ENCODE data around the gene DNAH17.
"Not testable (repeated sequence)": the region's sequence is repeated elsewhere in the genome, so short reads cannot be mapped to it uniquely, and the experiment has no call there.

Gene DNAH17

DNA sequence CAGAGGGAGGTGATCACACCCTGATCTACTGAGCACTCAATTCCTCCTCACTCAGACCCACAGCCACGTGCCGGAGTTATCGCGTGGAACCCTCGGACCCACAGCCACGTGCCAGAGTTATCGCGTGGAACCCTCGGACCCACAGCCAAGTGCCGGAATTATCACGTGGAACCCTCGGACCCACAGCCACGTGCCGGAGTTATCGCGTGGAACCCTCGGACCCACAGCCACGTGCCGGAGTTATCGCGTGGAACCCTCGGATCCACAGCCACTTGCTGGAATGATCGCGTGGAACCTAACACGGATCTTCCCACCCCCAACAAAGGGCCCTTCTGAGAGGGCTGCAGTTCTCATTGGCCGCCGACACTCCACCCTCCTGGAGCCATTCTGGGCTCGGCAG, 101.0 kb downstream of the DNAH17 start:
- DNase-seq (ENCODE audit: low read depth), result no peak

DNA sequence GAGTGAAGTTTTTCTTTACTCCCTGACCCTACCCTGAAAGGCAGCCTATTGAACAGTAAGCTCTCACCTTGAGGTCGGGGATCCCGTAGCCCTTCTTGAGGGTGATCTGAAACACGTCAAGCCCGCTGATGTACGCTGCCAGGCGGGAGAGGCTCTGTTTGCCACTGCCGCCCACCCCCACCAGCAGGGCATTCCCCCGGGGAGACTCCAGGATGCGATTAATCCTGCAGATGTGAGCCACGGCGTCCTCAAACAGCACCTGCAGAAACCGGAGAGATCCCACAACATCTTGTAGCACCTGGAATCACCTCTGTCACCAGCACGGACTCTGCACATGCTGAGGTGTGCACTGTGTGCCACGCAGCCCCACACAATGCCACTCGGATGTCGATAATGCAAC, 102.0 kb downstream of the DNAH17 start:
- no peak for DNase-seq (ENCODE audit: low read depth)

DNA sequence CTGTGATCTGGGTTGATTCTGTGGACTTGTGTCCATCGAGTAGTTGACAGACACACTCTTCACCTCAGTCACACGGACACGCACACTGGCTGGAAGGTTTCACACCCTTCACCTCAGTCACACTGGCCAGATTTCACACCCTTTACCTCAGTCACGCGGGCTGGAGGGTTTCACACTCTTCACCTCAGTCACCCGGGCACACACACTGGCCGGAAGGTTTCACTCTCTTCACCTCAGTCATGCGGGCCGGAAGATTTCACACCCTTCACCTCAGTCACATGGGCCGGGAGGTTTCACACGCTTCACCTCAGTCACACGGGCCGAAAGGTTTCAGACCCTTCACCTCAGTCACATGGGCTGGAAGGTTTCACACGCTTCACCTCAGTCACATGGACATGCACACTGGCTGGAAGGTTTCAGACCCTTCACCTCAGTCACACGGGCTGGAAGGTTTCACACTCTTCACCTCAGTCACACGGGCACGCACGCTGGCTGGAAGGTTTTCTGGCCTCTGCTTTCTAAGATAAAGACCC, 102.5 kb downstream of the DNAH17 start:
- no peak for DNase-seq (ENCODE audit: low read depth)

DNA sequence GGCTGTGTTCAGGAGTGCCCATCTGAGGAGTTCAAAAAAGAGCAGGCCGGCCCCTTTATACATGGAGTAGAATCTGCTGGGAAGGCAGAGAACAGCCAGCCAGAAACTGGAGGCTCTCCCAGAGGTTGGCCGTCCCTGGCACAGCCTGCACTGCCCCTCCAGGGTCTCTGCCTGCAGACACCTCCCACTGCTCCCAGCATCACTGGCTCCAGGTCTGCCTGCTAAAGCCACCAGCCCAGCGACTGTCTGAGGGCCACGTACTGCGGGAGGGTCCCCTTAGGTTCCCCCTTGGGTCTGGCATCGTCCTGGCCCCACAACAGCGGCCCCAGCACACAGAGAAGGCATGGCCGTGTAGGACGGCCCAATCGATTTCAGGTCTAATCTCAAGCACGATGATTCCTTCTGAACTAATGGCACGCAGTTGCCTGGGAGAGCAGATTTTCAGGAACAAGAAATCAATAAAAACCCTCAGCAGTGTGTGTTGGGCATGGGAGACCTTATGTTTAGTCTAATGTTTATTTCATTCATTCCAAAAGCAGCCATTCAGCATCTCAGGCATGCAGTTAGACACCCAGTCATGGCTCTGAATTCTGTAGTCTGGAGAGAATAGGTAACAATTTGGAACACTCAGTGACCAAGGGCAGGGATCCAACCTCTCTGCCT, 103.1 kb downstream of the DNAH17 start:
- DNase-seq (ENCODE audit: low read depth), result no peak

DNA sequence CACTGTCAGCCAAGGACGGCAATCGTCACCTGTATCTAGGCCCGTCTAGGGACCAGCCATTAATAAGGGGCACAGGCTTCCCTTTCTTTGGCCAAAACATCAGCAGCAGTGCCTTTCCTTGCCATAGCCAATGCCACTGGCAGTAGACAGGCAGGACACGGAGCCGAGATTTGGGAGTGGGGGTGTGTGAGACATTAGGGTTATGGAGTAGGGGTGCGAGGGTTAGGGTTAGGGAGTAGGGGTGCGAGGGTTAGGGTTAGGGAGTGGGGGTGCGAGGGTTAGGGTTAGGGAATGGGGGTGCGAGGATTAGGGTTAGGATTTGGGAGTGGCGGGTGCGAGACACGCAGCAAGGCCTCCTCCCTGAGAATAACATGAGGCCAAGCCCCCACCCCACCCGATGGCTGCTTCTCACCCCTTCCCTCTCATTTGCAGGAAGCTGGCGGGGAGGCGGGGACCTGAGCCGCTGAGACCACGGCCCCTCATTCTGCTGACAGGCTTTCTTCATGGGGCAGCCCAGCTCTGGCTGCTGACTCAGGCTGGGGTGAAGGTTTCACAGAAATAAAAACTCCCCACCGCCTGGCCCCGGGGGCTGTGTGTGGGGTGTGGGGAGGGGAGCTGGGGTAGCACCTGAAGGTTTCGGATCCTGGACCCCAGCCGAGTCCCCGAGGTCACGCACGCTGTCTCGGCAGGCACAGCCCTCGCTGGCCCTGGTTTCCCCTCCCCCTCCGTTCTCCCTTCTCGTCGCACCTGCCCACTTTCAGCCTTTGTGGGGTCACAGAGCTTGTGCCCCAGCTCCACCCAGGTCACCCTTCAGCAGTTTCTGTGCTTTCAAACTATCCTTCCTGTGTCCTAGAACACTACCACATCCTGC, 104.9 kb downstream of the DNAH17 start:
- DNase-seq (ENCODE audit: low read depth), result no peak

DNA sequence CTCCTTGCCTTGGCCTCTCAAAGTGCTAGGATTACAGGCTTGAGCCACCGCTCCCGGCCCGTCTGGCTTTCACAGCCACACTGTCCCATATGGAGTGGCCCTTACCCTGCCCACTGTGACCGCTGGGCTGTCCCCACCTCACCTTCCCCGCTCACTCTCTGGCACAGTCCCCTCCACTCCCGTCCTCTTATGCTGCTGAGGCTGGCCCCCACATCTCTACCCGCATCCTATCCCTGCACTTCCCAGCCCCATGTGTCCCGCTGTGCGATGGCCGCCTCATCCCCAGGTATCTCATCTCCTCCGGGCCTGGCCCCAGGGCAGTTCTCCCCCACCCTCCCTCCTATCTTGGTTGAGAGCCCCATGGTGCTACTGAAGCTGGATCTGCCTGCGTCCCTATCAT, 105.6 kb downstream of the DNAH17 start:
- DNase-seq (ENCODE audit: low read depth), result no peak

DNA sequence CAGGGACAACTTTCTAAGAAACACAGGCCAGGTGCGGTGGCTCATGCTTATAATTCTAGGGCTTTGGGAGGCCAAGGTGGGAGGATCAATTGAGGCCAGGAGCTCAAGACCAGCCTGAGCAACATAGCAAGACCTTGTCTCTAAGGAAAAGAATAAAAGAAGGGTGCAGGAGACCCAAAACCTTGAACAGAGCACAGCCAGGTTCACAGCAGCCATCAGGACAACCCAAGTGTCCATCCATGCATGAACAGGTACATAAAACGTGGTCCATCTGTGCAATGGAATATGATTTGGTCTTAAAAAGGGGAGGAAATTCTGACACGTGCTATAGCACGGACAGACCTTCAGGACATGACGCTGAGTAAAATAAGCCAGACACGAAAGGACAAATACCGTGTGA, 107.8 kb downstream of the DNAH17 start:
- DNase-seq (ENCODE audit: low read depth), result no peak

DNA sequence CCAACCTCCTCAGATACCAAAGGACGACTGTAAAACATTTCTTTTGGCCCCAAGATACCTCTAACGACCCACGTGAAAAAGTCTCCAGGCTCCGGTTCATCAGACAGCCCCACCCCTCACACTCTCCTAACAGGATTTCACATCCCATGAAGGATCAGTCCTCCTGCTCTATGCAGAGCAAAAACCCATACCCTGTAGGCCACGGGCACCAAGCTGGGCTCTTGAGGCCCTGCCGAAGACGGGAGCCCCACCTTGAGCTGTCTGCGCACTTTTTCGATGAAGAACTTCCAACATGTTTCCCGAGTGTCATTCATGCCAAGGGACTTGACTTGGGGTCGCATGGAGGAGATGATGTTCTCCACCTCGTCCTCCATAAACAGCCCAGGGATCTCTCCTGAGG, 108.8 kb downstream of the DNAH17 start:
- no peak for DNase-seq (ENCODE audit: low read depth)

DNA sequence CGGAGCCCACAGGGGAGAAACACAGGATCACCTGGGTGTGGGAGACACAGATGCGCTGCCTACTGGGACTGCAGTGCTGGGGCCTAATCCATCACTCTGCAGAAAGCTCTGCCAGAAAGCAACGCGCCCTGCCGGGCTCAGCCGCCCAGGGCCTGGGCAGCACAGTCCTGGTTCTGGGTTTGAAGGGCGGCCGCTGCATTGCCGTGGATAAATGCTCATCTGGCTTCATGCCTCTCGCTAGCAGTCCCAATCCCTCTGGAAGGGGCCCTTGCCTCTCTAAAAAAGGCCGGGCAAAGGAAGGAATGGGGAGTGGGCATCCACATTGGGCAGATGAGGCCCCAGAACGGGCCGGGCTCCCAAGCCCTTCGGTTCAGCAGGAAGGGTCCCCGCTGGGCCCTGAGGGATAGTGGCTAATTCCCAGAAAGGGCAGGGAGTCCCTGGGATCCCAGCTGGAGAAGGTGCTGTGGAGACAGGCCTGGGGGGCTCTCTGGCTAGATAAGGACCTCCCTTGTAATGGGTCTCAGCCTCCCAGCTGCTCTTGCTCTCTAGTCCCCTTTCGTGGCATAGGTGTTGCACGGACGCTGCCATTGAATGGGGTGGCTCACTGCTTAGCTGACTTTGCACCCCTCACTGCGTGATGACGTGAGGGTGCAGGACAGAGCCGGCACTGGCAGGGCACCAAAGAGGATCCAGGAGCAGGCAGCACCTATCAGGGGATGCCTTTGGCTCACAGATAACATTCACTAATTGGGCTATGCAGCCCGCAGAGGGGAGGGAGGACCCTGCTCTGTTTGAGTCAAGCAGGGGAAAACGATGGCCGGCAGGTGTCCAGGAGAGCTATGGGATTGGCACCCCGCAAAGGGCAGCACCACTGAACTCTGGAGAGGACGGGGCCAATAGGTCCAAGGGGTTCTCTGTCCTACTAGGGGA, 110.1 kb downstream of the DNAH17 start:
- DNase-seq (ENCODE audit: low read depth), result no peak

DNA sequence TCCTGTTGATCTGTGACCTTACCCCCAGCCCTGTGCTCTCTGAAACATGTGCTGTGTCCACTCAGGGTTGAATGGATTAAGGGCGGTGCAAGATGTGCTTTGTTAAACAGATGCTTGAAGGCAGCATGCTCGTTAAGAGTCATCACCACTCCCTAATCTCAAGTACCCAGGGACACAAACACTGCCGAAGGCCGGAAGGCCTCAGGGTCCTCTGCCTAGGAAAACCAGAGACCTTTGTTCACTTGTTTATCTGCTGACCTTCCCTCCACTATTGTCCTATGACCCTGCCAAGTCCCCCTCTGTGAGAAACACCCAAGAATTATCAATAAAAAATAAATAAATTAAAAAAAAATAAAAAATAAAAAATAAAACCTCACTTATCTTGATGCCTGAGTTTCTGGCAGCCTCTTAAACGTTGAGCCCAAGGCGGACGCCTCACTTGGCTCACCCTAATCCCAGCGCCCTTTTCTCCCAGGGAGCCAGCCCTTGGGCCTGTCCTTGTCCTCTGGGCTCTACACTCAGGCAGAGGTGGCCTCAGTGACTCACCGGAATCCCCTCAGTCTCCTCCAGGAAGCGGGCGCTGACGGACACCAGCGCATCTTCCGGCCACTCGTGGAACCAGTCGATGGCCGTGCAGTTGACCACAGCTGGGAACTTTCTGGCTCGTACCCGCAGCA, 110.9 kb downstream of the DNAH17 start:
- not testable (repeated sequence) for DNase-seq (ENCODE audit: low read depth)

DNA sequence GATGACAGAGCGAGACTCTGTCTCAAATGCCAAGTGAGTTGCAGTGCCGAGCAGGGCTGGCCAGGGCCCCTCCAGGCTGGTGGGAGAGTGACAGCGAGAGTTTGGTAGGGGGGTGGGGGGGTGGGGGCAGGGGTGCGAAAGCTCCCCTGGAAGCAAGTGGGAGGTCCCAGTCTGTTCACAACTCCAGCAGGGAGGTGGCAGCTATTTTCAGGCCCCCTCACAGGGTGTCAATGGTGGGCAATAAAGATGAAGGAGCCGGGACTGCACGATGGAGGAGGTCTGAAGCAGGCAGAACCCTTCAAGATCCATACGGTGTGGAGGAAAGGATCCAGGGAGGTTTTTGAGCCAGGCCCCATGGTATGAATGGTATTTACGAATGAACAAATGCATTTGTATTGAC, 115.0 kb downstream of the DNAH17 start:
- DNase-seq (ENCODE audit: low read depth), result no peak

DNA sequence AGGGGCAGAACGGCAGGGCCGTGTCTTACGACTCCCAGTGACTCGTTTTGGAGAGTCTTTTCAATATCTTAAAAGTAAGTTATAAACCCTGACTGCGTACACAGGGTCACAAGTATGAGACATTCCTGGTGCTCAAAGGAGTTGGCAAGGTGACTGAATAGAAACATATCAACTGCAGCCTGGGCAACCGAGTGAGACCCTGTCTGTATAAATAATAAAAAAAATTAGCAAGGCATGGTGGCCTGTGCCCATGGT, 115.5 kb downstream of the DNAH17 start:
- DNase-seq (ENCODE audit: low read depth), result no peak

DNA sequence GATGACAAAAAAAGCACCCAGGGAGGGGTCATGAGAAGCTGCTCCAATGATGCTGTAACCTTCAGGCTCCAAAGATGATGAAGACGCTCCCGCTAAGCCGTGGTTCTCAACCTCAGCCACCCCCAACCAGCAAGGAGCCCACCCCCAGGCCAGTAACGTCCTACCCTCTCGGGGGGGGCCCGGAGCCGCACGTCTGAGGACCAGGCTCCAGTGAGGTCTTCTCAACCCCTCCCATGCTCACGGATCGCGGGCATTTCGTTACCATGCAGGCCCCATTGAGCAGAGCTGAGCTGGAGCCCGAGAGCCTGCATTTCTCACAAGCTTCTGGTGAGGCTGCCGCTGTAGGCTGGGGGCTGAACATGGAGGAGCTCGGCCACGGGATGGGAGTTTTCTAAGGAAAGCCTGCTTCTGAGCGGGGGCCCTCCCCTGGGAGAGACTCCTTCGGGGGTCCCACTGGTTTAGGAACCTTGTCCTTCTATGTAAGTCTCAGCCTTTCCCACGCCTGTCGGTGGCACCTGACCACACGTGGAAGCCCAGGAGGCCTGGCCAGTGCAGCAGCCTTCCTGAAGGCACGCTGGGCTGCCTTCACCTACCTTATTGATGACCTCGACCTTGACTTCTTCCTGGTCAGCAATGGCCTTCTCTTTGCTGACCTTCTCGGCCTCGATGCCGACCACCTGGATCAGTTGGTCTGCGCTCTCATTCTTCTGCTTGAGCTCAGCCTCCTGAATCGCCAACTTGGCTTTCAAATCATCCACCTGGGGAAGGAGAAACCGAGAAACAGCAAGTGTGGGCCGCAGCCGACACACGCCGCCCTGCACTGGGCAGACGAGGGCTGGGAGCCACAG, 116.0 kb downstream of the DNAH17 start:
- DNase-seq (ENCODE audit: low read depth), result no peak

DNA sequence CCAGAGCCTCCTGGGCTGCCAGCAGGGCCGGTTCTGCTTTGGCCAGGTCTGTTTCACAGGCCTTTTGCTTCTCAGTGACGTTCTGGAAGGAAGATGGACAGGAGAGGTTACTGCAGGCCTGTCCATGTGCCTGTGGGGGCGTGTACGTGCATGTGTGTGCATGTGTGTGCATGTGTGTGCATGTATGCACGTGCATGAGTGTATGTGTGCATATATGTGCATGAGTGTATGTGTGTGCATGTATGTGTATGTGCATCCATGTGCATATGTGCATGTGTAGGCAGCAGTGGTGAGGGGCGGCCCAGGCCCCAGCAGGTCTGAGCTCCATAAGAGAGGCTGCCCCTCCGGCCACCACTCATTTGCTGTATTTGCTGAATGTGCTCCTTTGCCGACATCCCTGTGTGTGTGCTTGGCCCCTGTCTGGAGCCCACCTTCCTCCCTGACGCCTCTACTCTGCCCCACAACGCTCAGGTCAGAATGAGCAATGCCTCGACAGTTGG, 117.0 kb downstream of the DNAH17 start:
- no peak for DNase-seq (ENCODE audit: low read depth)

DNA sequence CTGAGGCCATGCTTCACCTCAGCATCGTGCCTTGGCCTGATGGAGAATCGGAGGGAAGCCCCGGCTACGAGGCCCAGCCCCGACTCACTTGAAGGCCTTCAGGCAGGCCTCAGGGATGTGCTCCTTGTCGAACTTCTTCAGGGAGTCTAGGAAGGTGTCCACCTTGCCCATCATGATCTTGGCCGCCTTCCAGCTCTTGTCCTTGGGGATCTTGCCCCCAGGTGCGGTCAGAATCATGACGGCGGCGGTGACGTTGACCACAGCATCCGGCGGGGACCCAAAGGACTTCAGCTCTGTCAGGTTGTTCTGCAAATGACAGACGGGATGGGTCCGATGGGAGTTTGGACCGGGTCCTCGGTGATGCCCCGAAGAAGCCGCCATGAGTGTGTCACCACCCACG, 117.5 kb downstream of the DNAH17 start:
- no peak for DNase-seq (ENCODE audit: low read depth)

DNA sequence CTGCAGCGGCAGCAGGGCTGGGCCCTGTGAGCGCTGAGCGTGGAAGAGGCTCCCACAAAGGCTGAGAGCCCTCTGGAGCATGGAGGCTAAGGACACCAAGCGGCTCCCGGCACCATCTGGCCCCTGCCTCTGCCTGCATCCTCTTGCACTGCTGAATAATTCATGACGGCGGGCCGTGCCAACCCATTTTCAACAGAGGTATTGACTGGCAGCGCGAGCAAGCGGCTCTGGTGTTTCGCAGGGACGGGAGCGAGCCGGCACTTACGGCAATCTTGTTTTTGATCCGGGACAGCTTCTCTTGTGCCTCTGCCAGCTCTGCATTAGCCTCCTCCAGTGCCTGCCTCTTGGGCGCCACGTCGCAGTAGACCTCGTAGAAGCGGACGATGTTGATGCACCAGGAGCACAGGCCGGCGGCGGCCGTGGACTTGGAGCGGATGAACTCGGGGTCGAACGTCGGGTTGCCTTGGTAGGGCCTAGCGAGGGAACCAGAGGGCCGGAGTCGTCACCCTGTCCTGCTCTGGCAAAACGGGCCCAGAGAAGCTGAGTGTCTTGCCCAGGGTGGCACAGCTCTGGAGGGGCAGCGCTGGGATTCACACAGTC, 118.4 kb downstream of the DNAH17 start:
- no peak for DNase-seq (ENCODE audit: low read depth)

DNA sequence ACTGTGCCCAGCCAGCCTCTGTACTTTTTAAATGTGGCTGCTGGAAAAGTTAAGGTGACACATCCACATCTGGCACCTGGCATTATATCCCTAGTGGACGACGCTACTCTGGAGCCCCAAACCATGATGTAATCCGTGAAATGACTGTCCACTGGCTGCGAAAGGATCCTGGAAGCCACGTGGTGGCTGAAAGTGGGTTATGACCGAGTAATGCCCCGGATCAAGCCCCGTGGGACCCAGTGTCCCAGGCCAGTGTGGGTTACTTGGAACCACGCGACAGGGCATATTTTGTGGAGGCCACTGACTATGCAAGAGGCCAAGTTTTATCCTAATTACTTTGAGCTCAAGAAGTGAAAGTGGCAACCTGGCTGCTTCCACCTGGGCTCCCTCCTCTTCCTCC, 119.1 kb downstream of the DNAH17 start:
- no peak for DNase-seq (ENCODE audit: low read depth)

DNA sequence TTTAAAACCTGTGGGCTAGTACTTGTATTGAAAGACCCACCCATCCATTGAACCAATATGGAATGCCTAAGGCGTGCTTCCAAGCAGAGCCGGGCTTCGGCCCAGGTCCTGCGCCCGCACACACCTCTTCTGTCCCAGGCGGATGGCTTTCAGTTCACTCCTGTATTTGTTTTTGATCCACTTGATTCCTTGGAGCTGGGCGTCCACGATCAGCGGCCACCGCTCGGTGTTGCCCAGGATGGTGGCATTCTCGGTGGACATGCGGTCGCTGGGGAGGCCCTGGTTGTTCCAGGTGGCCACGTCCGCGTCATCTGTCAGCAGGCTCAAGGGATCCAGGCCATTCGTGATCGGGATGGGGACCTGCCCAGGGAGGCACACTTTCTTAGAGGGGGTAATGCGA, 122.8 kb downstream of the DNAH17 start:
- no peak for DNase-seq (ENCODE audit: low read depth)

DNA sequence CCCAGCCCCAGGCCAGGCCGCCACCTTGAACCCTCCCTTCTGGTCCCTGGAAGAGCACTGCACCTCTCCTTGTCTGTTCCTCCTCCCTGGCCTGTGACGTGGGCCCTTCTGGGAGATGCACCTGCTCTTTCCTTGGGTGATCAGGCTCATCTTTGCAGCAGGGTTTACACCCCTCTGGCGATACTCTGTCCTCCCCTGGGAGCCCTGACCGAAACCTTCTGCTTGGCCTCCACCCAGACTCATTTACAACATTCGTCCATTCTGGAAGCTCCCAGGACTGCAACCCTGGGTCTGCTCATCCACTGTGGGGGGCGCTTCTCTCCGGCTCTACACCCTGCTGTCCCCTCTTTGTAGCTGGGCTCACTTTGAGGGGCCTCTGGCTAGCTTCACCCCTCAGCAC, 125.4 kb downstream of the DNAH17 start:
- no peak for DNase-seq (ENCODE audit: low read depth)

DNA sequence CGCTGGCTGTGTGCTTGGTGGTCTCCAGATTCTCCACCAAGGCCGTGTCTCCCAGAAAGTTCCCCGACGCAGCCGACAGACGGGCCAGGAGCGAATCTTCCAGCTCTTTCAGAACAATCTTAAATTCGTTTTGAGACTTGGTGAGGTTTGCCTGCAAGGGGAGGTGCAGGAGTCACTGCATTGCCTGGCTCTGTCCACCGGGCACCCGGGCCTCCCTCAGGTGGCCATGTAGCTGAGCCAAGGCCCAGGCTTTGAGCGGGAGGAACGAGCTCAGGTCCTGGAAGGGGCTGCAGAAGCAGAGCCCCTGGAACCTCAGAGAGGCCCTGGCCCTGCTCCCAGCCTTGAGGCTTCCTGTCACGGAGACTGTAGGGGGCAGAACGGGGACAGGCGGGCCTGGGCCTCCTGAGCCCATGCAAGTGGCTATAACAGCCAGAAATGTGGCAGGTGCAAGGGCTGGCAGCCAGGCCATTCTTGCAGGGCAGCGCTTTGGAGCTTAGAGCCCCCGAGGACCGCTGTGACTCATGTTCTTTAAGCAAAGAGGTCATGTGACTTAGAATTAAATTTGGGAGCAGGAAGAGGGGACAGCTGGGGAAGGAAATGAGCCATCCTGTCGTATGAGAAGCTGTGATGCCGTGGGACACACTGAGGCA, 126.4 kb downstream of the DNAH17 start:
- DNase-seq (ENCODE audit: low read depth), result no peak

Data from activated T-helper 9 cell treated with anti-CD3 and anti-CD28 coated beads, Interleukin-2, amount 50 U/mL, for 16 hours (primary cell).